Mucosa of rectum (tissue), 2 donors: Measurements from ENCODE around the gene KMT2E.
A peak's percentile ranks its signal among the peaks of the same experiment; 100 is the strongest.

Experiments
- H3K27ac ChIP-seq, 2 donors: one replicate each; pipeline ENCODE4 v1.7.0; 2013; ENCODE audit warnings: inconsistent platforms in 2 of 2, low read depth in 2 of 2, low read length in 2 of 2
- H3K27me3 ChIP-seq, 2 donors: one replicate each; pipeline ENCODE4 v1.7.0; 2013; ENCODE audit warnings: low read length in 2 of 2; ENCODE audit not compliant: control insufficient read depth in 2 of 2, insufficient read depth in 2 of 2
- H3K36me3 ChIP-seq, 2 donors: one replicate each; pipeline ENCODE4 v1.7.0; 2013; ENCODE audit warnings: low read length in 2 of 2; ENCODE audit not compliant: control insufficient read depth in 2 of 2, insufficient read depth in 2 of 2
- H3K4me1 ChIP-seq, 2 donors: one replicate each; pipeline ENCODE4 v1.7.0; 2013; ENCODE audit warnings: low read length in 2 of 2, mild to moderate bottlenecking in 1 of 2; ENCODE audit not compliant: control insufficient read depth in 2 of 2, insufficient read depth in 2 of 2
- H3K4me3 ChIP-seq, 2 donors: one replicate each; pipeline ENCODE4 v1.7.0; 2013; ENCODE audit warnings: low read length in 2 of 2
- H3K9ac ChIP-seq, 2 donors: one replicate each; pipeline ENCODE4 v1.7.0; 2013; ENCODE audit warnings: low read length in 2 of 2, low read depth in 1 of 2, mild to moderate bottlenecking in 1 of 2
- H3K9me3 ChIP-seq, 2 donors: one replicate each; pipeline ENCODE4 v1.7.0; 2013; ENCODE audit warnings: low read length in 2 of 2; ENCODE audit not compliant: control insufficient read depth in 2 of 2
- donor health status: healthy.
- donor health status: Normal muscosa, but diverticular disease.

Gene KMT2E

GRCh38 chr7:105014693-105015389 lies 836 bp downstream of the KMT2E start:
- Histone ChIP-seq H3K4me1 (peaks cover 13 to 18% of the 10 kb centered on the region in 2 donors), H3K36me3 (no peaks in the 10 kb centered on the region), H3K27me3 (no peaks in the 10 kb centered on the region), H3K4me3 (peak overlapping the region; percentile 97 to 99), H3K9ac (peak overlapping the region; percentile 100), H3K27ac (peak overlapping the region; percentile 99 to 100), H3K9me3 (no peaks in the 10 kb centered on the region)

GRCh38 chr7:105015390-105015965 lies 1.5 kb downstream of the KMT2E start:
- H3K27ac ChIP-seq: peak overlapping the region; percentile 99 to 100
- no peaks in the 10 kb centered on the region for H3K36me3 ChIP-seq
- no peaks in the 10 kb centered on the region for H3K9me3 ChIP-seq
- peak overlapping the region; percentile 97 to 99 for H3K4me3 ChIP-seq
- H3K9ac ChIP-seq: peak overlapping the region; percentile 100
- no peaks in the 10 kb centered on the region for H3K27me3 ChIP-seq
- H3K4me1 ChIP-seq: peaks cover 10 to 17% of the 10 kb centered on the region in 2 donors

- no peaks in the 10 kb centered on the region for H3K9me3 ChIP-seq
- H3K4me1 ChIP-seq: peaks cover 13 to 23% of the 10 kb centered on the region in 2 donors
- no peaks in the 10 kb centered on the region for H3K27me3 ChIP-seq
- H3K9ac ChIP-seq: peak overlapping the region; percentile 100
- peak overlapping the region; percentile 99 to 100 for H3K27ac ChIP-seq
- H3K4me3 ChIP-seq: peak overlapping the region; percentile 97 to 99
- H3K36me3 ChIP-seq: no peaks in the 10 kb centered on the region
These were observed 2.2 kb downstream of the KMT2E start for GRCh38 chr7:105016068-105016708.

GRCh38 chr7:105016709-105017656 lies 3.0 kb downstream of the KMT2E start:
- Histone ChIP-seq H3K9ac (peak overlapping the region; percentile 38 to 100), H3K4me1 (peaks cover 15 to 27% of the 10 kb centered on the region in 2 donors), H3K4me3 (peak overlapping the region; percentile 97 to 99), H3K27ac (peak overlapping the region; percentile 99 to 100), H3K27me3 (no peaks in the 10 kb centered on the region), H3K36me3 (no peaks in the 10 kb centered on the region), H3K9me3 (no peaks in the 10 kb centered on the region)

GRCh38 chr7:105017657-105018365 lies 3.8 kb downstream of the KMT2E start:
- no peaks in the 10 kb centered on the region for H3K27me3 ChIP-seq
- no peaks in the 10 kb centered on the region for H3K9me3 ChIP-seq
- peaks cover 0 to 3% of the 10 kb centered on the region in 2 donors for H3K36me3 ChIP-seq
- H3K27ac ChIP-seq: peak overlapping the region; percentile 36 to 50
- peak overlapping the region; percentile 38 to 100 for H3K9ac ChIP-seq
- H3K4me1 ChIP-seq: peaks cover 15 to 27% of the 10 kb centered on the region in 2 donors
- H3K4me3 ChIP-seq: peak overlapping the region; percentile 33 to 97

GRCh38 chr7:105019269-105019668 lies 5.3 kb downstream of the KMT2E start:
- no peak overlapping the region for H3K27ac ChIP-seq
- H3K27me3 ChIP-seq: no peaks in the 10 kb centered on the region
- H3K4me3 ChIP-seq: peak overlapping the region in 1 of 2 donors; percentile 0
- H3K4me1 ChIP-seq: peaks cover 19 to 27% of the 10 kb centered on the region in 2 donors
- H3K9ac ChIP-seq: no peak overlapping the region
- H3K9me3 ChIP-seq: no peaks in the 10 kb centered on the region
- peaks cover 0 to 3% of the 10 kb centered on the region in 2 donors for H3K36me3 ChIP-seq

- Histone ChIP-seq H3K36me3 (peaks cover 0 to 3% of the 10 kb centered on the region in 2 donors), H3K27me3 (no peaks in the 10 kb centered on the region), H3K4me1 (peaks cover 34 to 40% of the 10 kb centered on the region in 2 donors), H3K9ac (no peak overlapping the region), H3K9me3 (no peaks in the 10 kb centered on the region), H3K4me3 (peak overlapping the region in 1 of 2 donors; percentile 8), H3K27ac (no peak overlapping the region)
These were observed 6.9 kb downstream of the KMT2E start for GRCh38 chr7:105020926-105021325.

GRCh38 chr7:105021352-105021751 lies 7.3 kb downstream of the KMT2E start:
- Histone ChIP-seq H3K4me1 (peaks cover 37 to 43% of the 10 kb centered on the region in 2 donors), H3K9me3 (no peaks in the 10 kb centered on the region), H3K27ac (no peak overlapping the region), H3K27me3 (no peaks in the 10 kb centered on the region), H3K36me3 (peaks cover 0 to 3% of the 10 kb centered on the region in 2 donors), H3K4me3 (peak overlapping the region in 1 of 2 donors; percentile 8), H3K9ac (no peak overlapping the region)

- H3K27ac ChIP-seq: no peak overlapping the region
- H3K36me3 ChIP-seq: peaks cover 0 to 3% of the 10 kb centered on the region in 2 donors
- H3K9me3 ChIP-seq: no peaks in the 10 kb centered on the region
- peaks cover 39 to 45% of the 10 kb centered on the region in 2 donors for H3K4me1 ChIP-seq
- H3K4me3 ChIP-seq: no peak overlapping the region
- H3K9ac ChIP-seq: no peak overlapping the region
- H3K27me3 ChIP-seq: no peaks in the 10 kb centered on the region
These were observed 8.0 kb downstream of the KMT2E start for GRCh38 chr7:105021967-105022366.
